Right ventricle myocardium superior (tissue), 1 donor: ENCODE data around the gene FAT1. TPM values are rescaled to one million over a fixed set of nuclear protein-coding genes. Genes with fewer than 3 reads are reported as not detected.
"Not testable (repeated sequence)": the region's sequence is repeated elsewhere in the genome, so short reads cannot be mapped to it uniquely, and the experiment has no call there.

Experiments
- ATAC-seq: fragments of 200-7000 bp; cut with Tn5 transposase; one replicate; pipeline ENCODE4 v1.9.1; 2020; ENCODE audit warnings: mild to moderate bottlenecking; ENCODE audit not compliant: poor library complexity
- DNase-seq: peaks from one replicate; pipeline ENCODE4 v3.0.0-alpha.2; 2020
- intact Hi-C: fragments of 100-400 bp; cut with DNase I; formaldehyde crosslinking; loops from one replicate; pipeline ENCODE4 v1.11.2; 2022
- long read RNA-seq: library from polyadenylated mRNA; unstranded; transcript quantifications from one replicate; pipeline ENCODE4 v2.0.0, GENCODE V29; 2021
- total RNA-seq: library from RNA; stranded (reverse); fragmentation: NEBNext Ultra II Directional; extraction: Animal tissue kit (Norgen Biotek cat#: 25700); gene quantifications from one replicate; pipeline ENCODE4 v1.2.1, GENCODE V29; 2021
- donor health status: DM: no; HTN: yes; CAD: no; lungs with severe emphysema.

Gene FAT1
- 48.0 TPM for total RNA-seq
- long read RNA-seq, partial matches to known transcripts = 0 of 3 reads
- long read RNA-seq, other reads (novel, unspliced or antisense) = 3 of 3 reads

GRCh38 chr4:186723292-186724057 is at the start of gene FAT1:
FAT1 (minus strand) TSS chr4:186723856; CDS start chr4:186709827, 14,029 bp downstream.
- DNase-seq (peak; percentile 75), ATAC-seq (peak; percentile 66)
- intact Hi-C loops = loop anchor here (5.0 kb wide), 1 partner anchor 36 kb away; no protein-coding TSS in a partner anchor

DNA sequence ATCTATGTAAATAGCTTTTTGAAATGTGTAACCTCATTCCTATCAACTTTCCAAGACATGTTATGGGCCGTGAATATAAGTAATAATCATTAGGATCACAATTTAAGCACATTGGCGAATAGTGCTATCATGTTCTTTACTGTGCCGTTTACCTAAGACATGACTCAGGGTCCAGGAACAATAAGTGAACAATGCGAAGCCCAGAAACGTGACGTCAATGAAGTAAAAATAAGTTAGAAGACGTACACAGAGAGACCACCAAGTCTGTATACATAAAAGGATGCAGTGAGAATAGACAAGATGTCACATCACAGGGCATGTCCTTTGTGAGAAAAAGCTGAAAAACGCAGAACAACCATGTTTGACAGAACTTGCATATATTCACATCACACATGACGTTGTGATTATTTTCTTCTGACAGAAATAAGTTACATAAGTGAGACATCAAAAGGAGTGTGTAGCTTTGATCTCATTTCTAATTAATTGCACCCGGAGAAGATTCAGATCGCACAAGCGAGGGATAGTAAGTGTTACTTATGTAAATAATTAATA is 49.4 kb upstream of the FAT1 start:
- DNase-seq = no peak
- no peak for ATAC-seq
- intact Hi-C loops = no loop called here

DNA sequence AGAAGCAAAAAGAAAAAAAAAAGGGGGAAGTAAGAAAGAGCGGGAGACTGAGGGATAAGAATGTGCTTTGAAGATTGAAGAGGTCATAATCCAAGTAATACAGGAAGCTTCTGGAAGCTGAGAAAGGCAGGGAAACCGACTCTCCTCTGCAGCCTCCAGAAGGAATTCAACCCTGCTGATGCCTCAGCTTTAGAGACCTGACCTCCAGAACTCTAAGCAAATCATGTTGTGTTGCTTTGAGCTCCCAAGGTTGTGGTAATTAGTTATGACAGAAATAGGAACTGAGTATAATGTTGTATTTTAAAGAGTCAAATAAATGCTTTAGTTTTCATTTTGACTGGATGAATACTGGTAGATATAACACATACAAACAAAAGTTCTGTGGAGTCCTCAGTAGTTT is 48.0 kb upstream of the FAT1 start:
- no peak for DNase-seq
- ATAC-seq = no peak
- intact Hi-C loops = no loop called here

DNA sequence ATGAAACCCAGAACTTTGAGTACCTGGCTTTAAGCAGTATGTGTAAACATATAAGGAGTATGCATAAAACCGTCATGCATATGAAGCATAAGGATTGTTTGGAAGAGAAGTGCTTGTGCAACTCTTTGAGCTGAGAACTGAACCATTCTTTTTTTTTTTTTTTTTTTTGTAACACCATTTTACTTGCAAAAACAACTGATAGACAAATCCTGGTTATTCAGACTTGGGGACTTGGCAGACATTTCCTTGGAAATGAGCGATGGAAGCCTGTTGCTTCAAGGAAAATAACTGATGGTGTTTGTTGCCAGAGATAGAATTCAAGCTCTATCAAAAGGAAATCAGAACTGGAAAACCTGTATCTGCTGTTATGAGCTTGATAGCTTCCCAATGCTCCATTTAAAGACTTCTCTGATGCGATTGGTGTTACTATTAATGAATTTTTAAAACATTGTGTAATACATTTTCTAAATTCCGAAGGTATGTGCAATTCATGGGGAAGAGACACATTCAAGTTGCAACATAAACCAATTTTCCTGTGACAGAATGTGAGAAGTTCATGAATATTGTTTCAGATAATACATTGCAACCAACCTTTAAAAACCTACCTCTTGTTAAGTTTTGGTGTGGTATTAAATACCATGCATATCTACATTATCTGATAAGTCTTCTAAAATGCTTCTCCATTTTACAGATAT is 47.0 kb upstream of the FAT1 start:
- intact Hi-C loops = no loop called here
- DNase-seq (no peak), ATAC-seq (no peak)

DNA sequence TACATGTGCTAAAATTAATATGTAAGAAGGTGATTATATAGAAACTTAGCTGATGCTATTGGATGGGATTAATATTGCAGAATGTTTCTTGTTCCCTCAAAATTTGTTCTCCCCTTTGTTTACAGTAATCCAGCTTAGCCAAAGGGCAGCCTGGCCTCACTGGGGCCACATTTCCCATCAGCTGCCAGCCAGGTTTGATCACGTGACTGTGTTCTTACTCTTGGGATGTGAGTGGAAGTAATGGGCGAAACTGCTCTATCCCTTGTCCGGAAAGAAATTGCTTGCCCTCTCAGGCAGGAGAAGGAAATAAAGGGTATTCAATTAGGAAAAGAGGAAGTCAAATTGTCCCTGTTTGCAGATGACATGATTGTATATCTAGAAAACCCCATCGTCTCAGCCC is 44.1 kb upstream of the FAT1 start:
- intact Hi-C loops = no loop called here
- ATAC-seq (no peak), DNase-seq (no peak)

DNA sequence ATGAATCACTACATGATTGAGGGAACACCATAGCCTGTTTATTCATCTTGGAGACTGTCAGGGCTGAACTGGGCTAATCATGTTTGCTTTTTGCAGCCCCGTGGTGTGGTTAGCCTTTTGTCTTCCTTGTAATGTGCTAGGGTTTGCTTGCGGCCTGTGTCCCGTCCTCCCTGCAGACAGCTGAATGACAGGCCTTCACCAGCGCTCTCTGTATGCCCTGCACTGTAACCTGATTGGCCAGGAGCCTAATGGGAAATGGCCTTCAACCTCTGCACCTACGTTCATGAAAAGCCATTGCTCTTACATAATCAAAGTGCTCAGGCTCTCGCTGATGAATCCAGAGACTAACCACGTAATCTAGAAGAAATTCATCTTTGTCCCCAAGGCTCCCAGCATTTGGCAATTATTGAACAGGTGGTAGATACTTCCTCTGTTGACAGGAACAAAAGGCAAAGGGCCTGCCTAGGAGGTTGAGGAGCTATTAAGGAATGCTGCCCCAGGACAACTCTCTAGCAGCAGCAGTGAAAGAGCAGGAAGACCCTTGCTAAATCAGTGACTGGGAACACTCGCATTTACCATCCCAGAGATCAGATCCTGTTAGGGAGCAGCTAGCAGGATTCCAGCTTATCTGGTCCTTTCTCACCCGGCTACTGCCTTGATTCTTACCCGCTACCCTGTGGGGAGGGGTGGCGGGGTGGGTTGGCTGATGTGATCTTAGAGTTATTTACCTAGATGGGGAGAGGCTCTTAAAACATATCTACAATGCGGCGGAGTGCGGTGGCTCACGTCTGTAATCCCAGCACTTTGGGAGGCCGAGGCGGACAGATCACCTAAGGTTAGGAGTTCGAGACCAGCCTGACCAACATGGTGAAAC is 42.3 kb upstream of the FAT1 start:
- intact Hi-C loops = no loop called here
- DNase-seq (no peak), ATAC-seq (peak; percentile 57)

DNA sequence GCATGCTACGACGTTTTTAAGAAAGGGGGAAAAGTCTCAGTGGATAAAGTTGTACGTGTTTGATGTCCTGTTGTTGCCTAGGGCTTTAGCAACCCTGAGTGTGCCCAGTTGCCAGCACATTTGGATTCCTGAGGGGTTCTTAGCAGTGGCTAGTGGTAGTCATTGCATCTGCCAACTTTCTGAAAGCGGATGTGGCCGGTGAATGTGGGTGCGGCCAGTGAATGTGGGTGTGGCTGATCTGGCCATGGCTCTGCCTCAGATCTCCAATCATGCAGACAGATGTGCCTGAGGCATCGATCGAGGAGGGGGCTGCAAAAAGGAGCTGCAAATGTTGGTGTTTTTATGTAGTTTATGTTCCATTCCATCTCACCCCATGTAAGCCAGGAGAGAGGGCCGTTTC is 41.5 kb upstream of the FAT1 start:
- ATAC-seq (no peak), DNase-seq (no peak)
- intact Hi-C loops = no loop called here

- no peak for ATAC-seq
- no peak for DNase-seq
- intact Hi-C loops = no loop called here
Observed at GRCh38 chr4:186764457-186764856, 40.8 kb upstream of the FAT1 start.

DNA sequence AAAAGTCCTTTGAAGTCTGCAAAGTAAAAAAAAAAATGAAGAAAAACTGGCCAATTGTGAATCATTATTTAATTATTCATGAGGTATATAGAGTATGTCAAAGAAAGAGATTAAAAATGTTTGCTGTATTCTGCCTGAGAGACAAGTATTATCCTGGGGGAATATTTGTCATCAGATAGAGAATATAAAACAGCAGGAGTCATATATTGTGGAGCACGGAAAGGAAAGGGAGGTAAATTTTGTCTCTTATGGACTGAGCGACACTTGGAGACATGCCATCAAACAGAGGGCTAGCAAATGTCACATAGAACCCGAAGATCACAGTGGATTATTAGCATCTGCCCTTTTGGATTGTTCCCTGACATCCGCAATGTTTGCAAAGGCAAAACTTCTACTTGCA is 39.2 kb upstream of the FAT1 start:
- intact Hi-C loops = no loop called here
- no peak for DNase-seq
- ATAC-seq = no peak

DNA sequence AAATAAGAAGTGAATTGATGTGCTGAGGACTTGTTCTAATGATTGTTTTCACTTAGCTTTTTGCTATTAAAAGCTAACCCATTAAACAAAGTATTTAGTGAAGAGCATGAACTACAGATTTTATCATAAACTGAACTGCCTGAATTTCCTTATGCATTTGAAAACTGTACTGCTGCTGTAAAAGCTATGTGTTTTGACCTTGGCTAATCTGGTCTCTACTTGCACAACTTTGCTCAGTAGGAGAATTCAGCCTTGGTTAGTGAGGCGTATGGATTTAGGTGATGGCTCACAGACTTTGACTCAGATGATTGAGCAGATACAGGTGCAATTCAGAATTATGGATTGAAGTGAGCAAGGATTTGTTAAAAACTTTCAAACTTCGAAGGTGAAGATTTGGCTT is 38.7 kb upstream of the FAT1 start:
- intact Hi-C loops = no loop called here
- no peak for ATAC-seq
- no peak for DNase-seq

DNA sequence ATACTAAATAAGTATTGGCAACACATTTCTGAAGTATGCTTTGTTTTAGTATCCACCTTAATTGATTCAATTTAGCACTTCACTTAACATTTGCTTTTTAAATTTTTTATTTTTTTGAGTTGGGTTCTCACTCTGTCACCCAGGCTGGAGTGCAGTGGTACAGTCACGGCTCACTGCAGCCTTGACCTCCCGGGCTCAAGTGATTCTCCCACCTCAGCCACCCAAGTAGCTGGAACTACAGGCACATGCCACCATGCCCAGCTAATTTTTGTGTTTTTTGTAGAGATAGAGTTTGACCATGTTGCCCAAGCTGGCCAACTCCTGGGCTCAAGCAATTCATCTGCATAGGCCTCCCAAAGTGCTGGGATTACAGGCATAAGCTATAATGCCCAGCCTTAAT is 38.3 kb upstream of the FAT1 start:
- ATAC-seq, DNase-seq, intact Hi-C loops: not testable (repeated sequence)

DNA sequence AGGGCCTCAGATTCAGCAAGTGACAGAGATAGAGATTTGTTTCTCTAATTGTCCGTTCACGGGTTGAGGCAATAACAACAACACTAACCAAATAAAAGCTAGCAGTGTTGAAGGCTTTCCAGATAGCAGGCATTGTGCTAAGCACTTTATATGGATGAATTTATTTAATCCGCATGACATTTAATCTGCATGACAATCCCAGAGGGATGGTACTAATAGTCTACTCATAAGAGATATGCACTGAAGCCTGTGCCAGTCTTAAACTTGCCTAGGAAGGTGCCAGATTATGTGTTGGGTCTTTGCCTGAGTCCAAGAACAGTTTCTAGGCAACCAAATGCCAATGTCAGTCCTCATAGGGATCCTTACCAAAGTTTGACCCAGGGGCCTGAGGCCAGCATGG is 37.7 kb upstream of the FAT1 start:
- peak; percentile 84 for ATAC-seq

GRCh38 chr4:186760576-186760975 is 36.9 kb upstream of the FAT1 start:
- no peak for ATAC-seq
- DNase-seq = no peak
- intact Hi-C loops = no loop called here

More for the DNA sequence above, 37.7 kb upstream of the FAT1 start:
- intact Hi-C loops = no loop called here
- no peak for DNase-seq

GRCh38 chr4:186759990-186760389 is 36.3 kb upstream of the FAT1 start:
- intact Hi-C loops = no loop called here
- DNase-seq (no peak), ATAC-seq (no peak)

DNA sequence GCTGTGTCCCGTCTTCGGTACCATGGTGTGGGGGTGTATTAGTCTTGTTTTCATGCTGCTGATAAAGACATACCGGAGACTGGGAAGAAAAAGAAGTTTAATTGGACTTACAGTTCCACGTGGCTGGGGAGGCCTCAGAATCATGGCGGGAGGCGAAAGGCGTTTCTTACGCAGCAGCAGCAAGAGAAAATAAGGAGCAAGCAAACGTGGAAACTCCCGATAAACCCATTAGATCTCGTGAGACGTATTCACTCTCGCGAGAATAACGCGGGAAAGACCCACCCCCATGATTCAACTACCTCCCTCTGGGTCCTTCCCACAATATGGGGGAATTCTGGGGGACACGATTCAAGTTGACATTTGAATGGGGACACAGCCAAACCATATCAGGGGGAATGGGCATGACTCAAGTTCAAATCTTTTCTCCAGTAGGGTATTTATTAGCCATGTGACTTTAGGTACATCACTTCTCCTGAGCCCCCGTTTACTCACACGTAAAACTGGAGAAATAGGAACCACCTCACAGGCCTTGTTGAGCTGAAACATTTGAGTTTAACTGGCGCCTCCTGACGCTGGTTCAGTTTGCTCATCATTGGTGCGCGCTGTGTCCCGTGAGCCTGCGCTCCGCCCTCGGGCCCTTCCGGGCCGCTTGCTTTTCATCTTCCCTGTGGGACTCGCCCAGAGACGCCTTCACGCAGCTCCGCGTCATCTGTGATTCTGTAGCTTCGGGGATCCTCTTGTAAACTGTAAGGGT is 35.5 kb upstream of the FAT1 start:
- intact Hi-C loops = no loop called here
- ATAC-seq = no peak
- DNase-seq = no peak

- DNase-seq (no peak), ATAC-seq (no peak)
- intact Hi-C loops = no loop called here
Observed at GRCh38 chr4:186757696-186758355, 34.2 kb upstream of the FAT1 start.

GRCh38 chr4:186756550-186756949 is 32.9 kb upstream of the FAT1 start:
- intact Hi-C loops, DNase-seq, ATAC-seq: not testable (repeated sequence)
